Posterior cingulate gyrus (tissue), 11 donors: ENCODE results near the gene TPCN1.
A peak's percentile ranks its signal among the peaks of the same experiment; 100 is the strongest.

ENCODE experiments used
- DNase-seq, 10 donors: peaks; one replicate each; pipeline versions ENCODE4 v3.0.0 to v3.0.0-alpha.2; 2020 to 2021; ENCODE audit warnings: mixed read lengths in 3 of 10
- intact Hi-C: fragments of 100-400 bp; cut with DNase I; formaldehyde crosslinking; loops from one replicate; pipeline ENCODE4 v1.15.1; 2023

Gene TPCN1

GRCh38 chr12:113296557-113297213 is 75.4 kb downstream of the TPCN1 start:
- intact Hi-C loops: loop anchor here (10.0 kb wide), 1 partner anchor 62 kb away; no protein-coding TSS in a partner anchor
- DNase-seq: peak in 2 of 10 donors; percentile 62 to 75

GRCh38 chr12:113297214-113297587 is 75.9 kb downstream of the TPCN1 start:
- peak in 2 of 10 donors; percentile 5 to 74 for DNase-seq
- intact Hi-C loops: loop anchor here (10.0 kb wide), 1 partner anchor 62 kb away; no protein-coding TSS in a partner anchor

GRCh38 chr12:113297621-113298471 is 76.6 kb downstream of the TPCN1 start:
- intact Hi-C loops: loop anchor here (10.0 kb wide), 1 partner anchor 63 kb away; no protein-coding TSS in a partner anchor

GRCh38 chr12:113298472-113298817 is 77.2 kb downstream of the TPCN1 start:
- intact Hi-C loops: loop anchor here (10.0 kb wide), 1 partner anchor 64 kb away; no protein-coding TSS in a partner anchor
- peak in 1 of 10 donors; percentile 72 for DNase-seq

More at GRCh38 chr12:113297621-113298471, 76.6 kb downstream of the TPCN1 start:
- peak in 2 of 10 donors; percentile 54 to 76 for DNase-seq

- intact Hi-C loops: loop anchor here (10.0 kb wide), 1 partner anchor 64 kb away; no protein-coding TSS in a partner anchor
- DNase-seq: peak; percentile 19 to 91 (median 50)
Observed at GRCh38 chr12:113298861-113299545, 77.7 kb downstream of the TPCN1 start.

GRCh38 chr12:113299619-113300237 is 78.5 kb downstream of the TPCN1 start:
- DNase-seq: peak in 3 of 10 donors; percentile 42 to 53 (median 53)
- intact Hi-C loops: loop anchor here (10.0 kb wide), 1 partner anchor 65 kb away; no protein-coding TSS in a partner anchor

- intact Hi-C loops: no loop called here
Observed at GRCh38 chr12:113301811-113302210, 80.5 kb downstream of the TPCN1 start.

GRCh38 chr12:113302466-113302865 is 81.2 kb downstream of the TPCN1 start:
- intact Hi-C loops: no loop called here
- DNase-seq: peak in 1 of 10 donors; percentile 25

More at GRCh38 chr12:113301811-113302210, 80.5 kb downstream of the TPCN1 start:
- DNase-seq: peak in 1 of 10 donors; percentile 17

GRCh38 chr12:113302886-113303640 is 81.8 kb downstream of the TPCN1 start:
- peak in 2 of 10 donors; percentile 16 to 22 for DNase-seq
- intact Hi-C loops: no loop called here

GRCh38 chr12:113305281-113305856 is 84.1 kb downstream of the TPCN1 start:
- peak in 4 of 10 donors; percentile 30 to 89 (median 36) for DNase-seq
- intact Hi-C loops: no loop called here

- DNase-seq: no peak
- intact Hi-C loops: no loop called here
Observed at GRCh38 chr12:113306382-113306781, 85.1 kb downstream of the TPCN1 start.

GRCh38 chr12:113310489-113310888 is 89.2 kb downstream of the TPCN1 start:
- intact Hi-C loops: loop anchor here (5.0 kb wide), 1 partner anchor 602 kb away; no protein-coding TSS in a partner anchor
- DNase-seq: no peak

GRCh38 chr12:113314121-113314529 is 92.9 kb downstream of the TPCN1 start:
- no peak for DNase-seq
- intact Hi-C loops: loop anchor here (5.0 kb wide), 1 partner anchor 598 kb away; no protein-coding TSS in a partner anchor

GRCh38 chr12:113315358-113315757 is 94.1 kb downstream of the TPCN1 start:
- intact Hi-C loops: no loop called here
- DNase-seq: no peak

- no peak for DNase-seq
- intact Hi-C loops: no loop called here
Observed at GRCh38 chr12:113316155-113316554, 94.9 kb downstream of the TPCN1 start.

GRCh38 chr12:113317122-113317521 is 95.9 kb downstream of the TPCN1 start:
- DNase-seq: no peak
- intact Hi-C loops: no loop called here

GRCh38 chr12:113318046-113318656 is 96.9 kb downstream of the TPCN1 start:
- DNase-seq: no peak
- intact Hi-C loops: no loop called here

- intact Hi-C loops: no loop called here
- DNase-seq: no peak
Observed at GRCh38 chr12:113318900-113319628, 97.8 kb downstream of the TPCN1 start.
